Stimulated activated naive CD4-positive, alpha-beta T cell treated with Interleukin-2 at 50 U/mL for 16 hours (primary cell): ENCODE results near the gene ITIH1.
"Not testable (repeated sequence)": the region's sequence is repeated elsewhere in the genome, so short reads cannot be mapped to it uniquely, and the experiment has no call there.

Experiments
- DNase-seq: peaks from one replicate; lab custom pipeline; 2025; lab: John Stamatoyannopoulos, UW

ITIH1 gene, protein sequence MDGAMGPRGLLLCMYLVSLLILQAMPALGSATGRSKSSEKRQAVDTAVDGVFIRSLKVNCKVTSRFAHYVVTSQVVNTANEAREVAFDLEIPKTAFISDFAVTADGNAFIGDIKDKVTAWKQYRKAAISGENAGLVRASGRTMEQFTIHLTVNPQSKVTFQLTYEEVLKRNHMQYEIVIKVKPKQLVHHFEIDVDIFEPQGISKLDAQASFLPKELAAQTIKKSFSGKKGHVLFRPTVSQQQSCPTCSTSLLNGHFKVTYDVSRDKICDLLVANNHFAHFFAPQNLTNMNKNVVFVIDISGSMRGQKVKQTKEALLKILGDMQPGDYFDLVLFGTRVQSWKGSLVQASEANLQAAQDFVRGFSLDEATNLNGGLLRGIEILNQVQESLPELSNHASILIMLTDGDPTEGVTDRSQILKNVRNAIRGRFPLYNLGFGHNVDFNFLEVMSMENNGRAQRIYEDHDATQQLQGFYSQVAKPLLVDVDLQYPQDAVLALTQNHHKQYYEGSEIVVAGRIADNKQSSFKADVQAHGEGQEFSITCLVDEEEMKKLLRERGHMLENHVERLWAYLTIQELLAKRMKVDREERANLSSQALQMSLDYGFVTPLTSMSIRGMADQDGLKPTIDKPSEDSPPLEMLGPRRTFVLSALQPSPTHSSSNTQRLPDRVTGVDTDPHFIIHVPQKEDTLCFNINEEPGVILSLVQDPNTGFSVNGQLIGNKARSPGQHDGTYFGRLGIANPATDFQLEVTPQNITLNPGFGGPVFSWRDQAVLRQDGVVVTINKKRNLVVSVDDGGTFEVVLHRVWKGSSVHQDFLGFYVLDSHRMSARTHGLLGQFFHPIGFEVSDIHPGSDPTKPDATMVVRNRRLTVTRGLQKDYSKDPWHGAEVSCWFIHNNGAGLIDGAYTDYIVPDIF

DNA sequence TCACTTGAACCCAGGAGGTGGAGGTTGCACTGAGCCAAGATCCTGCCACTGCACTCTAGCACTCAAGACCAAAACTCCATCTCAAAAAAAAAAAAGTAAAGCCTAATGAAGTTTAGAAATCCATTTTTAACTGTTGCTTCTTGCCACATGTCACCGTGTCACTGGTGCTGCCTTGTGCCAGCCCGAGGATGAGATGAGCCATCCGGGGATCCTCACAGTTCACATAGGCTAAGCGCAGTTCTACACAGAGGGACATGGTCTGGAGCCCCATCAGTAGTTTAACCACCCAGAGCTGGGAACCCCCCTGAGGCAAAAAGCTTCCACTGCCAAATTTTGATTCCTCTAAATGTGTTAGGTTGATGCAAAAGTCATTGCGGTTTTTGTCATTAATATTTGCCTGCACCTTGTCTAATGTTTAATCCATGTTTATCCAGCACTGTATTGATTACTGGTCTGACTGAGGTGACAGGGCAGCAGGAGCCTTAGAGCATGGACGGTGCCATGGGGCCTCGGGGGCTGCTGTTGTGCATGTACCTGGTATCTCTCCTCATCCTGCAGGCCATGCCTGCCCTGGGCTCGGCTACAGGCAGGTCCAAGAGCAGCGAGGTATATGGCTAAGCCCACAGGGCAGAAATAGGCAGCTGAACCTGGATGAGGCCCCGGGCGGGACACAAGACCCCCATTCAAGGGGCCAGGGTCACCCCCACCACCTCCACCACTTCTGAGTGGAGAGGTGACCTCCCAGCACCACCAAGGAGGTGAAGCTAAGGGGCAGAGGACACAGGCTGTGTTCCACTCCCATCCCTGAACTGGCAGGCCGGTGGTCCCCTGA, at the start of gene ITIH1:
TSS of gene ITIH1 (plus strand) at position 473 of the 832 bp plus-strand sequence. CDS start at position 490, 17 bp downstream.
- DNase-seq, result no peak

DNA sequence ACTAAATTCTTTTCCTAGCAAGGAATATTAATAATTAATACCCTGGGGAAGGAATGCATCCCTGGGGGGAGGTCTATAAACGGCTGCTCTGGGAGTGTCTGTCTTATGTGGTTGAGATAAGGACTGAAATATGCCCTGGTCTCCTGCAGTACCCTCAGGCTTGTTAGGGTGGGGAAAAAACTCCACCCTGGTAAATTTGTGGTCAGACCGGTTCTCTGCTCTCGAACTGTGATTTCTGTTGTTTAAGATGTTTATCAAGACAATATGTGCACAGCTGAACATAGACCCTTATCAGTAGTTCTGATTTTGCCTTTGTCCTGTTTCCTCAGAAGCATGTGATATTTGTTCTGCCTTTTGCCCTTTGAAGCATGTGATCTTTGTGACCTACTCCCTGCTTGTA, 48.6 kb upstream of the ITIH1 start:
- DNase-seq, result not testable (repeated sequence)

DNA sequence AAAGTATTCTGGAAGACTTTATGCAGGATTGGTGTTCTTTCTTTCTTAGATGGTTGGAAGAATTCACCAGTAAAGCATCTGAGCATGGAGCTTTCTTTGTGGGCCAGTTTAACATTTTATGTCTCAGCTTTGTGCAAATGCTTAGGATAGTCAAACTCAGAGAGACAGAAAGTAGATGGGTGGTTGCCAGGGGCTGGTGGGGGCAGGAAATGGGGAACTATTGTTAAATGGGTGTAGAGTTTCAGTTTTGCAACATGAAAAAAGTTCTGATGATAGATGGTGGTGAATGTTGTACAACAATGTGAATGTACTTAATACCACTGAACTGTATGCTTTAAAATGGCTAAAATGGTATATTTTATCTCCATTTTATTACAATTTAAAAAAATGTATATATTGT, 46.7 kb upstream of the ITIH1 start:
- DNase-seq, result no peak

DNA sequence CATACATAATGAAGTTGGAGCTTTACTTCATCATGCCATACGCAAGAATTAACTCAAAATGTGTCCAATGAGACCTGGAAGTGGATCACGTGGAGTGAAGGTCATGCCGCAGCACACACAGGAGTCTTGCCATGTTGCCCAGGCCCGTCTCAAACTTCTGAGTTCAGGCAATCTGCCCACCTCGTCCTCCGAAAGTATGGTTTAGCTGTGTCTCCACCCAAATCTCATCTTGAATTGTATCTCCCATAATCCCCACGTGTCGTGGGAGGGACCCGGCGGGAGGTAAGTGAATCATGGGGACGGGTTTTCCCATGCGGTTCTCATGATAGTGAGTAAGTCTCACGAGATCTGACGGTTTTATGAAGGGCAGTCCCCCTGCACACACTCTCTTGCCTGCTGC, 45.8 kb upstream of the ITIH1 start:
- no peak for DNase-seq

DNA sequence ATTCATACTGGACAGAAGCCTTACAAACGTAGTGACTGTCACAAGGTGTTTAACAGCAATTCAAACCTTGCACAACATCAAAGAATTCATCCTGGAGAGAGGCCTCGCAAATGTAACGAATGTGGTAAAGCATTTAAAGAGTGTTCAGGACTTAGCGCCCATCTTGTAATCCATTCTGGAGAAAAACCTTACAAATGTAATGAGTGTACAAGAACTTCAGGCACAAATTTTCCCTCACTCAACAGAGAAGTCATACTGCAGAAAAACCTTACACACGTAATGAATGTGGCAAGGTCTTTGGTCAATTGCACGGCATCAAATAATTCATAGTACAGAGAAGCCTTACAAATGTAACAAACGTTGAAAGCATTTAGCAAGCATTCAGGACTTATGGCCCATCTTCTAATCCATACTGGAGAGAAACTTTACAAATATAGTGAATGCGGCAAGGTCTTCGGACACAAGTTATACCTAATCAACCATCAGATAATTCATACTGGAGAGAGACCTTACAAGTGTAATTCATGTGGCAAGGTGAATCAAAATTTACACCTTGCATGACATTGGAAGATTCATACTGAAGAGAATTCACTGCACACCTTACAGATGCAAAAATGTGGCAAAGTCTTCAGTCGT, 44.0 kb upstream of the ITIH1 start:
- DNase-seq, result no peak

DNA sequence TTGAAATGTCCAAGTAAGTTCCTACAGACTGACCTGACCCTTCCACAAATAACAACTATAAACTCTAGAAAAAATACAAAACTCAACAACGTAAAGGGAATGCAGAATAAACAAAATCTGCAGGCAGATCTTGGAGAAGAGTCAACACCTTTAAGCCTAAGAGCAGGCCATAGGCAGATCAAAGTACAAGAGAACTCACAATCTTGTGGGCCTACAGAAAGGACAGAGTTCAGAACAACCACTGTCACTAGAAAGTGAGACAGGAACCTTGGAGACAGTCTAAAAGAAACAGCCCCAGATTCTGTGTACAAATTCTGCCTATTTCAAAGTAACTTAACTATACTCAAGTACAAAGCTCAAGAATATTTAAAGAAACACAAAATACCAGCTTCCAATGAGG, 37.7 kb upstream of the ITIH1 start:
- no peak for DNase-seq

DNA sequence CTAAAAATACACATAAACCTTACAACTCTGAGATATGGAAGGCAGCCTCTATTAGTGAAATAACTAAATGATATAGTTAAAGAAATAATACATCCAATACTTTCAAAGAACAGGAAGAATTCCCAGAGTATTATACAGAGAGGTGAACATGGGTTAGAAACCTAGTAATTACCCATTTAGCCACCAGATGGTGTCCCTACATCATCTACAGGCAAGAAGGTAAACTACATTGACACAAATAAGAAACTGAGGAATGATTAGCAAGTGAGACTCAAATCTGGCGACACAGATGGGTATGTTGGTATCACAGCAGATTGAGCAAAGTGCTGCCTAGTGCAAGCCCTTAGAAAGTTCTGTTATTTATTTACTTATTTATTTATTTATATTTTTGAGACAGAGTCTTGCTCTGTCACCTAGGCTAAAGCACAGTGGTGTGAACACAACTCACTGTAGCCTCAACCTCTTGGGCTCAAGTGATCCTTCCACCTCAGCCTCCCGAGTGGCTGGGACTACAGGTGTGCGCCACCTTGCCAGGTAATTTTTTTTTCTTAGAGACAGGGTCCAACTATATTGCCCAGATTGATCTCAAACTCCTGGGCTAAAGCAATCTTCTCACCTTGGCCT, 34.9 kb upstream of the ITIH1 start:
- DNase-seq, result no peak

DNA sequence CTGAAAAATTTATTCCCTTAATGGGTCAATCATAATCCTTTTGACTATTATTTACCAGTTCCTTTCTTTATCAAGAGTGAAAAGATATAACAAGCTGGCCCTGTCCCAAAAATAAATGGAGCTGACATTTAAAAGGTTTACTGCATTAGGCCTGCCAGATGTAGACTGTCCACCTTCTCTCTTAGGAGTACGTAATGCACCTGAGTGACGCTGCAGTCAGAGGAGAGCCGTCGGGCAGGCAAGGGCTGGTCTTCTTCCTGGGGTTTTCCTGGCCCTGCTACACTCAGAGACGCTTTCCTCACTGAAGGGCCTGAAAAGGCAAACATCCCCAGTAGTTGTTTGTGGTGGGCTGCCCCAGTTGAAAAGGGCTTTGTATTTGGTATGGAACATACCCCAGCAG, 34.2 kb upstream of the ITIH1 start:
- no peak for DNase-seq

DNA sequence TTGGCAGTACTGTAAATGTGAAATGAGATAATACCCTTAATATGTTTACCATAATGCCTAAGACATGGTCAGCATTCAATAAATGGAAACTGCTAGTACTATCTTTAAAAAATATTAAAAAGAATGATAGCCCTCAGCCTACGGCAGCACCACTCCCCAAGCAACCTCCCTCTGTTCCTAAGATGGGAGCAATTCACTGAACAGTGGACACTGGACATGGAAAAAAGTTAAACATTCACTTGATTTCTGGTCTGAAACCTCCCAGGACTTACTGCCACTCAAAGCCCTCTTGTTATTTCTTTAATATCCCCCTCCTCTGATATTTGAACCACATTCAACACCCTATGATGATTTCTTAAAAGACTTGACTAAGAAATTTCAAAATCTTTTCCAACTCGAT, 33.7 kb upstream of the ITIH1 start:
- DNase-seq, result no peak

DNA sequence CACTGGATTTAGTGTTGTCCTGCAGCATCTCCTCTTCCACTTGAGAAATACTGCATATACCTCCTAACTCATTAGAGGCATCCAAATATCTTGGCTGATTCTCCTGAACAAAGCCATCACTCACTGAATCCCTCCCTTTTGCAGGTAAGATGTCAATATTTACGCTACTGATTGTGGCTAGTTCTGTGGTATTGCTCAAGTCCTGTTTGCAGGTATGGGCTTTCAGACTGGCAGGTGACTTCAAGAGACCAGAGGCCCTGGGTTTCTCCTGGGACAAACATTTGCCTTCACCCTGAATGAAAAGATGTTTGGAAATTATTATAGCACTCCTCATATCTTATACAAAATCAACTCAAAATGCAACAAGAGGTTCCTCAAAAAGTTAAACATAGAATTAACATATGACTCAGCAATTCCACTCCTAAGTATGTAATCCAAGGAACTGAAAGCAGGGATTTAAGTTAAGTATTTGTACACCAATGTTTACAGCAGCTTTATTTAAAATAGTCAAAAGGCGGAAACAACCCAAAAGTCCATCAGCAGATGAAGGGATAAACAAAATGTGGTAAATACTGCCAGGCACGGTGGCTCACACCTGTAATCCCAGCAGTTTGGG, 25.2 kb upstream of the ITIH1 start:
- no peak for DNase-seq

DNA sequence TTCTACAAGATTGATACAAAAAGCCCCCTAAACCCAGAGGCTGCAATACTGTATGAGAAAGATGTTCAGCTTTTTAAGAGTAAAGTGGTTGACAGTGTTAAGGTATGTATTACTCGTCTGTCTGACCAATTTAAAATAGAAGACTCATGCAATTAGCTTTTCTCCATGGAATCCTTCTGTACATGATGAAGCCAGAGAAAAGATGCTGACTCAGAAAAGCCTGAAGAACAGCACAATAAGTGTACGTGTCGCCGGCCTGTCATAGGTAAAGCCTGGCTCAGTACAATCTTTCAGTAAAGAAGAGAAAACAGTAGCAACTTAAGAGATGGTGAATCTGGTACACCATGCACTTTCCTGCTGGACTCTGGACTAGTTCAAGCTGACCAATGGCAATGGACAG, 23.0 kb upstream of the ITIH1 start:
- DNase-seq, result no peak

DNA sequence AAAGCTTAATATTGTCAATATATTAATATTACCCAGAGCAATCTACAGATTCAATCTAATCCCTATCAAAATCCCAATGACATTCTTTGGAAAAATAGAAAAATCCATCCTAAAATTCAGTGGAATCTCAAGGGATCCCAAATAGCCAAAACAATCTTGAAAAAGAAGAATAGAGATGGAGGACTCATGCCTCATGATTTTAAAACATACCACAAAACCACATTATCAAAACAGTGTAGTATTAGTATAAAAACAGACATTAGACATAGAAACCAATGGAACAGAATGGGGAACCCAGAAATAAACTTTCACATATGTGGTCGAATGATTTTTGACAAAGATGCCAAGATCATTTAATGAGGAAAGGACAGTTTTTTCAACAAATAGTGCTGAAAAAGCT, 21.3 kb upstream of the ITIH1 start:
- DNase-seq, result no peak

DNA sequence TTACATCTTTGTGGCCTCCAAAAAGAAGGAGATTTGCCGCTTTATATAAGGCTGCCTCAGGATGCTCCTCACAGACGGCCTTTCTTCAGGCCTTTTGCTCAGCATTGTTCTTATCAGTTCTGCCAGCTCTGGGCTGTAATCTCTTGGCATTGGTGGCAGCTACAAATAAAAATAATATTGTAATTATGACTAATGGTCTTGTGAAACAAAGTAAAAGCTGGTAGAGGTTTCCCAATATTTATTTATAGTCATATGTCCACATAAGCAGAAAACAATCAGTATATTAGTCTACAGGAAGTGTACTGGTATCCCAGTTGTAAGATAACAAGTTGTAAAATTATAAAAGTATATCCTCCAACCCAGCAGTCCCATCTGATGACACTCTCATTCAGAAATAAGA, 13.9 kb upstream of the ITIH1 start:
- DNase-seq, result no peak

DNA sequence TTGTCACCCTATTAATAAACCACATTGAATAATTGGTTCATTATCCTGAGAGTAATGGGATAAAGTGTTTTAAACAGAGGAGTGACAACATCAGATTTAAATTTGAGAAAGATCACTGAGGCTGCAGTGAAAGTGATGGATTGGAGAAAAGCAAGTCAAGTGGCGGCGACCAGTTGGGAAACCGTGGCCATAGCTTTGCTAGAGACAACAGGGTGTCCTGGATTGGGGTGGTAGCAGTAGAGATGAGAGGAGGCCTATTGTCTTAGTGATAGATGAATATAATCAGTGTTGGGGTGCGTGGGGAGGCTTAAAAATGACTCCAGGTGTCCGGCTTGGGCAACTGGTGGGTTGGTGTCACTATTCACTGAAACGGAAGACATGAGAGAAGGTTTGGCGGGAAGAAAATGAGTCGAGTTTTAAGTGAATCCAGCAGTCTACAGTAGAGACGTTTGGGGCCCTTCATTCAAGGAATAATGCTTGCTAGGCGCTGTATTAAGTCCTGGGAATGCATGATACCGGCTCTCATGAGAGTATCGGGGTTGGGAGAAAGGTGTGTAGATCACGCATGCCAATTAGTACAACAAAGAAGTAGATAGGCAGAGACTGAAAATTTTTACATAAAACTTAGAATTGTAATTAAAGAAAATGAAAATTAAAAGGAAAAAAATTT, 7.5 kb upstream of the ITIH1 start:
- no peak for DNase-seq

DNA sequence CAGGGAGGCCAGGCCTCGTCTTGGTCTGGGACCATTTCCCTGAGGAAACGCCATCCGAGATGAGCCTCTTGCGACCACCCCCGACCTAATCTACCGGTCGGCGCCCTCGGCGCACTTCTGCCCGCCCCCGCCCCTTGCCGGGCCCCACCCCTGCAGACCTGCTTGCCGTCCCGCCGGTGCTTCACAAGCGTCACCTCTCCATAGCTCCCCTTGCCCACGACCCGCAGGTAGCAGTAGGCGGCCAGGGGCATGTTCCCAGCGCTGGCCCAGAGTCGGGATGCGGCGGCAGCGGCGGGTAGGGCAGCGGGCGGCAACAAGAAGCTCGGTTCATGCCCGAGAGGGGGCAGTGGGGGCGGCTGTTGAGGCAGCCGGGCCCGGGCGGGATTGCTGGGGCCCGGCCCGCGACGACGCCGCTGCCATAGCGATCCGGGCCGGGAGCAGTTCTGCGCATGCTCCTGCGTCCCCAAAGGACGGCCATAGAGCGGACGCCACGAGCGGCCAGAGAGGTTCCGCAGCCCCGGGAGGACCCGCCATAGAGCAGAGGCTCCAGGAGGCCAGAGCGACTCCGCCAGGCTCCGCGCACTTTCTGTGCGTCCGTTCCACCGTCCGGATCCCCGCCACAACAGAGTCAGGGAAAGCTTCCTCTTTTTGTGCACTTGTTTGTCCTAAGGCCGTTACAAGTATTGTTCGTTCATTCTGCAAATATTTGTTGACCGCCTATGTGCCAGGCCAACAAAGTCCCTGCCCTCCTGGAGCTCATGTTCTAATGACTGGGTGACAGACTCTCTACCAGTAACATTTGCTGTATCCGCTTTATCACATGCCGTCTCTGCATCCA, 6.7 kb upstream of the ITIH1 start, which contains the start of gene NEK4:
TSS of gene NEK4 (minus strand) at position 445 of the 838 bp plus-strand sequence. CDS start at position 251, 194 bp downstream.
- peak; percentile 84 for DNase-seq

DNA sequence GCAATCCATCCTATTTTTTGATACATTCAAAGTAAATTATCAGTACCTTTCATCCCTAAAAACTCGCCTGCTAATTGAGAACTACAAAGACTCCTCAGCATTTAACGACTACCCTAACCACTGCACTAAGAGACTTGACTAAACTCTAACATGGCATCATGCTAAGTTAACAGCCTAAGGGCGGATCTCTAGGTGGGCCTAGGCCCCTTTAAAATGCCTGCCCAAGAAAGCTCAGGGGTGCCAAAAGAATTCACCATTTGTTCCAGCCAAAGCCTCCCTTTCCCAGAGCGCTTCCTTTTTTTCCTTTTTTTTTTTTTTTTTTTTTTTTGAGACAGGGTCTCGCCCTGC, 6.1 kb upstream of the ITIH1 start:
- no peak for DNase-seq

DNA sequence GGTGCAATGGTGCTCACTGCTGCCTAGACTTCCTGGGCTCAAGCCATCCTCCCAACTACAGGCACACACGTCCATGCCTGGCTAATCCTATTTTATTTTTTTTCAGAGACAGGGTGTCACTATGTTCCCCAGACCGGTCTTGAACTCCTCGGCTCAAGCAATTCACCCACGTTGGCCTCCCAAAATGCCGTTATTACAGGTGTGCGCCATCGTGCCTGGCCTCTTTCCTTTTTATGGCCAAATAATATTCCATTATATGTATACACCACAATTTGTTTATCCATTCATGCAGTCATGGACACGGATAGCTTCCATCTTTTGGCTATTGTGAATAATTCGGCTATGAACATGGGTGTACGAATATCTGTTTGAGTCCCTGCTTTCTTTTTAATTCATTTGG, 5.7 kb upstream of the ITIH1 start:
- DNase-seq, result no peak

DNA sequence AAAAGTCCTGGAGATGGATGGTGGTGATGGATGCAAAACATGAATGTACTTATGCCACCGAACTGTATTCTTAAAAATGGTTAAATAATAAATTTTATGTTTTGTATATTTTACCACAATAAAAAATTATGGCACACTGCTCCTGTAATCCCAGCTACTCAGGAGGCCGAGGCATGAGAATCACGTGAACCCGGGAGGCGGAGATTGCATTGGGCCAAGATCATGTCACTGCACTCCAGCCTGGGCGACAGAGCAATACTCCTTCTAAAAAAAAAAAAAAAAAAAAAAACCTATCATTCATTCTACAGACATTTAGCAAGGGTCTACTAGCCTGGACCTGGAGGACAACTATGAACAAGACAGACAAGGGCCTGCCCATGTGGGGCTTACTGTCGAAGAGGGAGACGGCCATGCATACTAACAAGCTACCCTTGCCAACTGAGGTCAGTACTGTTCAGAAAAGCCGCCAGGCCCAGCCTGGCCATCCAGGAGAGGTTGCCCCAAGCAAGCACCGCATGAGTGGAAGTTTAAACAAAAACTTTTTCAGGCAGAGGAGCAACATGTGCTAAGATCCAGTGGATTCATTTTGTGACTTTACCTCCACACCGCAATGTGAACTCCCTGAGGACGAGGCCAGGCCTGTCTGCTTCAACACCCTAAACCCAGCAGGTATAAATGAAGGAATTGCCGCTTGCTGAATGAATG, 3.9 kb upstream of the ITIH1 start:
- no peak for DNase-seq
